ENCODE results near the gene GRPEL2. TPM values are rescaled to one million over a fixed set of nuclear protein-coding genes. Genes with fewer than 3 reads are reported as not detected.

The GRPEL2 gene
- total RNA-seq, 2 donors from 2014 or later = 14.5 to 16.4 TPM

DNA sequence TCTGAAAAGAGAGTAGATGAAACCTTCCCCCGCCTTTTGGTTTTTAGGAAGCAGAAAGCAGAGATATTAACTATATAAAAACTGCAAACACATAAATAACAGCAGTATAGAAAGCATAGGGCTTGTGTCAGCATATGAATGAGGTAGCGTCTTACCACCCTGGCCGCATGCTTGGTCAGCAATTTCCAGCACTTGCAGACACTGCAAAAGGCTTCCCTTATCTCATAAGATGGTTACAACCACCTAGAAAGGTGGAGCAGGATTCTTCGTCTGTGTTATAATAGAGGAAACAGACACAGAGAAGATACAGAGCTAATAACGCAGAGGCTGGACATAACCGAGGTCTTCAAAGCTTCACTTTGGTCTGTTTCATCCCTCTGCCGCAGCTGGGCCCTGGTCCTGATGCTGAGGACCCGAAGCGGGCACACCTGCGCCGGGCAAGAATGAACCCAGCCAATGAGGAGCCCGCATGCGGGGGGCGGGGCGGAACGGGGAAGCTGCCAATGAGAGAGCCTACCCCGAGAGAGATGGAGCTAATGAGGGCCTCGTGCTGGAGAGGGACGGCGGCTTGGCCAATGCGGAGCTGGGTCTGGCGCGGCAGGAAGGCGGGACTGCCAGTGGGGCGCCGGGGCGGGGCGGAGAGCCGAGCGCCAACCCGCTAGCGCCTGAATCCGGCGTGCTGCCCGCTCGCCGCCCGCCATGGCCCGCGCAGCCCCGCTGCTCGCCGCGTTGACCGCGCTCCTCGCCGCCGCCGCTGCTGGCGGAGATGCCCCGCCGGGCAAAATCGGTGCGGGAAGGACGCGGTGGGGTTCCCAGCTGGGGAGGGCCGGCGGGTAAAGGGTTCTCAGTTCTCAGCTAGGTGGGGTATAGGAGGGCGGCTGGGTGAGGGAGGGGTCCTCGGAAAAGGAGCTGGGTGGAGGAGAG is 12.3 kb downstream of the GRPEL2 start, which contains the start of gene PCYOX1L:
Gene PCYOX1L, plus strand, starts transcription at position 677 of the 924 bp plus-strand sequence. Its CDS starts 23 bp downstream, at position 700.
- Histone ChIP-seq H3K36me3 (no peaks in the 10 kb centered on the region), H3K27ac (no peak within 1 kb of the TSS), H3K4me1 (no peaks in the 10 kb centered on the region), H3K4me3 (peak within 1 kb of the TSS; percentile 70), H3K9ac (ENCODE audit: low read depth in 2 of 2, low read length in 2 of 2) (peak within 1 kb of the TSS; percentile 67), H3K9me3 (no peaks in the 10 kb centered on the region), H3K27me3 (no peaks in the 10 kb centered on the region)
- peak; percentile 93 for DNase-seq
- intact Hi-C loops (cut with DNase I) = no loop called here
- TF ChIP-seq, protein P1, sequence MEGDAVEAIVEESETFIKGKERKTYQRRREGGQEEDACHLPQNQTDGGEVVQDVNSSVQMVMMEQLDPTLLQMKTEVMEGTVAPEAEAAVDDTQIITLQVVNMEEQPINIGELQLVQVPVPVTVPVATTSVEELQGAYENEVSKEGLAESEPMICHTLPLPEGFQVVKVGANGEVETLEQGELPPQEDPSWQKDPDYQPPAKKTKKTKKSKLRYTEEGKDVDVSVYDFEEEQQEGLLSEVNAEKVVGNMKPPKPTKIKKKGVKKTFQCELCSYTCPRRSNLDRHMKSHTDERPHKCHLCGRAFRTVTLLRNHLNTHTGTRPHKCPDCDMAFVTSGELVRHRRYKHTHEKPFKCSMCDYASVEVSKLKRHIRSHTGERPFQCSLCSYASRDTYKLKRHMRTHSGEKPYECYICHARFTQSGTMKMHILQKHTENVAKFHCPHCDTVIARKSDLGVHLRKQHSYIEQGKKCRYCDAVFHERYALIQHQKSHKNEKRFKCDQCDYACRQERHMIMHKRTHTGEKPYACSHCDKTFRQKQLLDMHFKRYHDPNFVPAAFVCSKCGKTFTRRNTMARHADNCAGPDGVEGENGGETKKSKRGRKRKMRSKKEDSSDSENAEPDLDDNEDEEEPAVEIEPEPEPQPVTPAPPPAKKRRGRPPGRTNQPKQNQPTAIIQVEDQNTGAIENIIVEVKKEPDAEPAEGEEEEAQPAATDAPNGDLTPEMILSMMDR (IDR thresholded peaks at IDR 0.05) = no peak

DNA sequence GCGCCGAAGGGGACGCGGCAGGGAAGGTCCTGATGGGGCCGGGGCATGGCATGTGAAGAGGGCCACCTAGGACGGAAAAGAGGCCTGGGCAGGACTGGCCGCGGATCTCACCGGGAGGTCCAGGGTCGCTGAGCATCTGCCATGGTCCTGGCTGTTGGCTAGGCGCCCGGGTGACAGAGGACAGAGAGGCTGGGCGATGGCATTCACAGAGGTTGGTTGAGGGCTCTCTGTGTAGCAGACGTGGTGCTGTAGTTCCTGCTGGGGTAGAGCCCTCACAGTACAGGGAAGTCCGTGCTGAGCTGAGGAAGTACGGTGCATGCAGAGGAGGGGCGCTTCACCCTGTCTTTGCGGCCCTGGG is 13.0 kb downstream of the GRPEL2 start:
- H3K9me3 ChIP-seq = no peaks in the 10 kb centered on the region
- intact Hi-C loops (cut with DNase I) = no loop called here
- TF ChIP-seq, protein P1 (IDR thresholded peaks at IDR 0.05) = no peak
- no peak overlapping the region for H3K27ac ChIP-seq
- H3K4me3 ChIP-seq = peak overlapping the region; percentile 70
- H3K9ac ChIP-seq (ENCODE audit: low read depth in 2 of 2, low read length in 2 of 2) = peak overlapping the region; percentile 67
- no peaks in the 10 kb centered on the region for H3K27me3 ChIP-seq
- H3K4me1 ChIP-seq = no peaks in the 10 kb centered on the region
- no peaks in the 10 kb centered on the region for H3K36me3 ChIP-seq
- DNase-seq = peak; percentile 44

DNA sequence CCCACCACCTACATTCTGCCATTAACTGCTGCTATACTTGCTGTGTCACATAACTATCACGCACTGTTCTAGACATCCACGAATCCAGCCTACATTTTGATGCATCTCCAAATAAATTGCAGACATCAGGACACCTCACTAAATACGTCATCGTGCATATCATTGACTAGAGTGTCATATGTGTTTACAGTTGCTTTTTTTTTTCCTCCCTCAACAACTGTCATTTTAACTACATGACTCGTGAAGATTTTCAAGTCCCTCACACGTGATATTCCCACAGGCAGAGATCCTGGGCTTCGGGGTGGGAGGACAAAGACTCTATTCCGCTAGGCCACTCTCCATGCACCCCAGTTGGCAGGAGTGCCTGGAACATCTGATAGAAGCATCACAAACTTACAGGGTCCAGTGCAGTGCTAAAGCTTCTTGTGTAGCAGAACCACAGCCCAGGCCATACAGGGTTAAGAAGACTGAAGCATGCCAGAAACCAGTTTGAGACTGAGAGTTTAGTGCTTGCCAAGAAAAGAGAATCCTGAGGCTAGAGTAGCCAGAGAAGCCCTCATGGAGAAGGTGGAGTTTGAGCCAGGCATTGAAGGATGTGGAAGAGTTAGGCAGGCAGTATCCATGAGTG is 13.7 kb downstream of the GRPEL2 start:
- intact Hi-C loops (cut with DNase I) = no loop called here
- no peak for DNase-seq
- H3K4me3 ChIP-seq = no peak overlapping the region
- no peak overlapping the region for H3K27ac ChIP-seq
- peak overlapping the region in 1 of 2 donors; percentile 67 for H3K9ac ChIP-seq (ENCODE audit: low read depth in 2 of 2, low read length in 2 of 2)
- H3K27me3 ChIP-seq = no peaks in the 10 kb centered on the region
- no peaks in the 10 kb centered on the region for H3K9me3 ChIP-seq
- no peaks in the 10 kb centered on the region for H3K36me3 ChIP-seq
- TF ChIP-seq, protein P1 (IDR thresholded peaks at IDR 0.05) = no peak
- H3K4me1 ChIP-seq = no peaks in the 10 kb centered on the region

DNA sequence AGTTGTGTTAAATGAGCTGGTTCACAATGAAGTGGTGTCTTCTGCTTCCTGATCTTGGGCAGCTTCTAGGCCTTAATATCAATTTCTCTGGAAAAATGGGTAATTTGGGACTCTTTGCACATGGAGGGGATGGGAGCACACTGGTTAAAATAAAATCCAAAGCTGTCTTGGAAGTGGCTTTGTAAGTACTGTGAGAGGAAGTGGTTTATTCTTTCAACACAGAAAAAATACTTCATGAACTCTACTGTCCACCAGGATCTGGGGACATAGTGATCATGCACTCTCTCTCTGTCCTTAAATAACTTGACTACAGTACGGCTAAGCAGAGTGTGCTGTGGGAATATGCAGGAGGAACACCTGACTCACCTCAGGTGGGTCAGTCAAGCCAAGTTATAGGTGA is 15.0 kb downstream of the GRPEL2 start:
- H3K36me3 ChIP-seq = no peaks in the 10 kb centered on the region
- no peak for DNase-seq
- TF ChIP-seq, protein P1 (IDR thresholded peaks at IDR 0.05) = no peak
- H3K4me3 ChIP-seq = no peak overlapping the region
- no peaks in the 10 kb centered on the region for H3K27me3 ChIP-seq
- H3K27ac ChIP-seq = no peak overlapping the region
- no peaks in the 10 kb centered on the region for H3K4me1 ChIP-seq
- intact Hi-C loops (cut with DNase I) = no loop called here
- no peaks in the 10 kb centered on the region for H3K9me3 ChIP-seq
- no peak overlapping the region for H3K9ac ChIP-seq (ENCODE audit: low read depth in 2 of 2, low read length in 2 of 2)

DNA sequence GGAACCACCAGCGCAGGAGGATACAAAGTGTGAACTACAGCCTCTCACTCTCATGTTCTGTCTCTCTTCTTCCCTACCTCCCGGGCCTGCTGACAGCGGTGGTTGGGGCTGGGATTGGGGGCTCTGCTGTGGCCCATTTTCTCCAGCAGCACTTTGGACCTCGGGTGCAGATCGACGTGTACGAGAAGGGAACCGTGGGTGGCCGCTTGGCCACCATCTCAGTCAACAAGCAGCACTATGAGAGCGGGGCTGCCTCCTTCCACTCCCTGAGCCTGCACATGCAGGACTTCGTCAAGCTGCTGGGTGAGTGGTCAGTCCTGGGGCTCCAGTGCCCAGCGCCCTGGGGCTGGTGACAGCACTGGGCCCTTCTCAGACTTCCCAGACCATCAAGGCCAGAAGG is 17.2 kb downstream of the GRPEL2 start:
- H3K4me1 ChIP-seq = no peaks in the 10 kb centered on the region
- no peak overlapping the region for H3K9ac ChIP-seq (ENCODE audit: low read depth in 2 of 2, low read length in 2 of 2)
- no peak for DNase-seq
- H3K27ac ChIP-seq = no peak overlapping the region
- intact Hi-C loops (cut with DNase I) = no loop called here
- TF ChIP-seq, protein P1 (IDR thresholded peaks at IDR 0.05) = no peak
- no peak overlapping the region for H3K4me3 ChIP-seq
- no peaks in the 10 kb centered on the region for H3K27me3 ChIP-seq
- H3K36me3 ChIP-seq = no peaks in the 10 kb centered on the region
- H3K9me3 ChIP-seq = no peaks in the 10 kb centered on the region

All from colonic mucosa (tissue), 4 donors.